ENCODE results near the gene SPSB1. TPM values are rescaled to one million over a fixed set of nuclear protein-coding genes. Genes with fewer than 3 reads are reported as not detected.

SPSB1 gene
- total RNA-seq, 1 experiment from 2014 or later = 2.9 TPM

- Mint-ChIP-seq H3K27ac (no peak overlapping the region), H3K27me3 (ENCODE audit: low read depth) (peaks cover 27% of the 10 kb centered on the region), H3K36me3 (ENCODE audit: insufficient read depth in 1 of 3, low read depth in 3 of 3) (no peaks in the 10 kb centered on the region), H3K4me3 (no peak overlapping the region), H3K4me1 (peaks cover 10 to 13% of the 10 kb centered on the region in 2 experiments), H3K9me3 (no peaks in the 10 kb centered on the region)
- Histone ChIP-seq H2BK20ac (ENCODE audit: low read depth, low read length, poor library complexity, severe bottlenecking) (no peak overlapping the region), H3K4ac (ENCODE audit: low read depth, low read length) (no peak overlapping the region), H3K79me1 (ENCODE audit: insufficient read depth, low read depth, low read length, poor library complexity, severe bottlenecking) (no peaks in the 10 kb centered on the region), H2BK120ac (ENCODE audit: low read depth, low read length, poor library complexity, severe bottlenecking) (no peak overlapping the region), H4K91ac (ENCODE audit: insufficient read length, low read depth, low read length) (no peak overlapping the region), H3K79me2 (ENCODE audit: insufficient read depth, low read length) (no peaks in the 10 kb centered on the region), H2BK5ac (ENCODE audit: insufficient read length, low read length) (no peak overlapping the region), H3K56ac (ENCODE audit: insufficient read length, low read depth, low read length) (no peak overlapping the region), H3K4me1 (ENCODE audit: insufficient read depth, low read length) (no peaks in the 10 kb centered on the region), H4K5ac (ENCODE audit: insufficient read length, low read depth, low read length) (no peak overlapping the region), H3K23me2 (ENCODE audit: insufficient read length, low read depth, low read length, poor library complexity, severe bottlenecking) (peaks cover 9% of the 10 kb centered on the region), H3K9me3 (ENCODE audit: control insufficient read depth, low read depth, low read length) (no peaks in the 10 kb centered on the region), H3T11ph (ENCODE audit: low read length) (no peak overlapping the region), H3K18ac (ENCODE audit: insufficient read length, low read depth, low read length) (no peak overlapping the region), H4K8ac (replicated peaks; ENCODE audit: insufficient read length, low read depth, low read length) (no peak overlapping the region), H2AFZ (ENCODE audit: low read length) (no peak overlapping the region), H3K27ac (ENCODE audit: insufficient read length, low read depth, low read length) (no peak overlapping the region), H3K14ac (ENCODE audit: insufficient read depth, low read length) (no peak overlapping the region), H3K23ac (ENCODE audit: insufficient read length, low read depth, low read length) (no peak overlapping the region), H3K4me2 (ENCODE audit: insufficient read depth, insufficient read length, low read length) (no peak overlapping the region), H2BK15ac (ENCODE audit: low read depth, low read length) (no peak overlapping the region), H2AK5ac (ENCODE audit: insufficient read length, low read length) (no peak overlapping the region), H3K9ac (ENCODE audit: extremely low read depth, insufficient read length, low read length) (no peak overlapping the region), H4K20me1 (ENCODE audit: control insufficient read depth, insufficient read depth, insufficient read length) (no peaks in the 10 kb centered on the region), H2BK12ac (ENCODE audit: insufficient read length, low read depth, low read length) (no peak overlapping the region), H3K27me3 (ENCODE audit: insufficient read depth, low read length) (peaks cover 8% of the 10 kb centered on the region; the same call in 1 of the 2 replicates)
- no peak for TF ChIP-seq CTCF (conservative IDR thresholded peaks at IDR 0.05)
- DNase-seq = no peak
- WGBS (ENCODE audit: extremely low coverage, insufficient read length, low lambda C conversion rate) = no CpG with 5 or more reads among the region's 6 CpGs
Observed at GRCh38 chr1:9294405-9294773, 1.7 kb downstream of the SPSB1 start.

Measured in H9 (cell line).